H1 (cell line): ENCODE results near the gene FAM228B. TPM values are rescaled to one million over a fixed set of nuclear protein-coding genes. Genes with fewer than 3 reads are reported as not detected.

Source experiments
- CTCF ChIA-PET: fragments of 300-600 bp; sonication (Branson Sonifier 250); formaldehyde crosslinking; loops from one replicate; lab custom pipeline; 2021; ENCODE audit not compliant: partially characterized antibody; lab: Charles Lee
- POLR2A ChIA-PET: fragments of 300-600 bp; sonication (Branson Sonifier 250); formaldehyde crosslinking; loops from one replicate; lab custom pipeline; 2021; ENCODE audit warnings: inconsistent platforms; ENCODE audit not compliant: partially characterized antibody; lab: Charles Lee
- DNase-seq, 2 experiments: peaks; one replicate each; pipeline versions ENCODE4 v3.0.0 to v3.0.0-alpha.2; 2010 to 2022; ENCODE audit warnings: low spot score in 2 of 2, low read depth in 1 of 2, mixed read lengths in 1 of 2
- FAIRE-seq: peaks from 2 replicates; lab custom pipeline; 2011; peaks lifted over from hg19 to GRCh38; lab: Jason Lieb, UNC
- H2AFZ ChIP-seq: 2 replicates; pipeline ENCODE4 v1.8.1; 2012; ENCODE audit warnings: low read length, inconsistent platforms
- H2AK5ac ChIP-seq: 2 replicates; pipeline ENCODE4 v1.6.1; 2013; ENCODE audit warnings: low read depth, low read length
- H2BK120ac ChIP-seq: replicated peaks from 2 replicates; pipeline ENCODE3; 2013; ENCODE audit warnings: low read depth, low read length, inconsistent platforms
- H2BK12ac ChIP-seq: 2 replicates; pipeline ENCODE4 v1.6.1; 2013; ENCODE audit warnings: low read depth, low read length
- H2BK15ac ChIP-seq: 2 replicates; pipeline ENCODE4 v1.6.1; 2013; ENCODE audit warnings: low read length
- H2BK20ac ChIP-seq: 2 replicates; pipeline ENCODE4 v1.6.1; 2013; ENCODE audit warnings: low read length
- H2BK5ac ChIP-seq: 2 replicates; pipeline ENCODE4 v1.6.1; 2013; ENCODE audit warnings: low read depth, low read length
- H3K14ac ChIP-seq: 2 replicates; pipeline ENCODE4 v1.6.1; 2013; ENCODE audit warnings: inconsistent platforms; ENCODE audit not compliant: insufficient read length
- H3K18ac ChIP-seq: 2 replicates; pipeline ENCODE4 v1.6.1; 2013; ENCODE audit warnings: low read length; ENCODE audit errors: extremely low read depth
- H3K23ac ChIP-seq: 2 replicates; pipeline ENCODE4 v1.6.1; 2013; ENCODE audit warnings: inconsistent platforms; ENCODE audit not compliant: insufficient read length
- H3K23me2 ChIP-seq: 2 replicates; pipeline ENCODE4 v1.6.1; 2013; ENCODE audit warnings: low read depth, low read length
- H3K27ac ChIP-seq: 2 replicates; pipeline ENCODE4 v1.6.1; 2011; ENCODE audit warnings: low read depth, low read length, inconsistent platforms
- H3K27me3 ChIP-seq, 4 experiments: replicated peaks in 1 of 4; 1 replicate in 1 of 4; 2 replicates in 3 of 4; pipeline versions ENCODE4 v1.6.1 to v1.8.1; 2011 to 2013; ENCODE audit warnings: low read length in 3 of 4, mild to moderate bottlenecking in 3 of 4, inconsistent platforms in 2 of 4, mixed read lengths in 2 of 4, moderate library complexity in 1 of 4; ENCODE audit not compliant: control insufficient read depth in 3 of 4, insufficient read depth in 3 of 4; ENCODE audit errors: extremely low read depth in 1 of 4
- H3K36me3 ChIP-seq, 4 experiments: 2 replicates each; pipeline versions ENCODE4 v1.6.1 to v1.8.1; 2011 to 2013; ENCODE audit warnings: mild to moderate bottlenecking in 4 of 4, low read length in 3 of 4, moderate library complexity in 2 of 4, control low read depth in 1 of 4, inconsistent platforms in 1 of 4; ENCODE audit not compliant: insufficient read depth in 4 of 4, control insufficient read depth in 2 of 4
- H3K4ac ChIP-seq: replicated peaks from 2 replicates; pipeline ENCODE3; 2013; ENCODE audit warnings: low read length, low read depth, mixed read lengths, inconsistent platforms; ENCODE audit not compliant: insufficient read length
- H3K4me1 ChIP-seq, 4 experiments: replicated peaks in 1 of 4; 1 replicate in 1 of 4; 2 replicates in 3 of 4; pipeline versions ENCODE4 v1.6.1 to v1.8.1; 2011 to 2013; ENCODE audit warnings: low read length in 3 of 4, inconsistent platforms in 2 of 4, mixed read lengths in 1 of 4; ENCODE audit not compliant: insufficient read depth in 4 of 4, control insufficient read depth in 3 of 4
- H3K4me2 ChIP-seq, 2 experiments: 2 replicates each; pipeline versions ENCODE4 v1.6.1 to v1.8.1; 2011 to 2013; ENCODE audit warnings: low read depth in 2 of 2, low read length in 2 of 2, control low read depth in 1 of 2, inconsistent platforms in 1 of 2, mild to moderate bottlenecking in 1 of 2; ENCODE audit not compliant: insufficient read depth in 1 of 2
- H3K4me3 ChIP-seq, 4 experiments: fragments of 200-600, 300-600 bp in 1 of 4; sonication (generic), shearing (Covaris generic), sonication (Bioruptor Twin) in 1 of 4; 2 replicates each; pipeline versions ENCODE4 v1.5.1 to v1.8.1; 2011 to 2016; ENCODE audit warnings: low read length in 4 of 4, low read depth in 3 of 4, control low read depth in 2 of 4, inconsistent platforms in 2 of 4, mild to moderate bottlenecking in 2 of 4, mixed read lengths in 1 of 4, moderate library complexity in 1 of 4; ENCODE audit not compliant: insufficient read depth in 2 of 4; ENCODE audit errors: extremely low read depth in 1 of 4
- H3K56ac ChIP-seq: replicated peaks from 2 replicates; pipeline ENCODE3; 2013; ENCODE audit warnings: low read depth, mild to moderate bottlenecking, mixed read lengths, low read length, inconsistent platforms; ENCODE audit not compliant: insufficient read length
- H3K79me1 ChIP-seq: 2 replicates; pipeline ENCODE4 v1.6.1; 2013; ENCODE audit warnings: low read depth, low read length, control low read depth
- H3K79me2 ChIP-seq, 2 experiments: 2 replicates each; pipeline versions ENCODE4 v1.6.1 to v1.8.1; 2012 to 2013; ENCODE audit warnings: low read length in 2 of 2, mild to moderate bottlenecking in 2 of 2, inconsistent platforms in 1 of 2; ENCODE audit not compliant: insufficient read depth in 2 of 2, control insufficient read depth in 1 of 2
- H3K9ac ChIP-seq, 4 experiments: replicated peaks in 1 of 4; 1 replicate in 1 of 4; 2 replicates in 3 of 4; pipeline versions ENCODE4 v1.6.1 to v1.8.1; 2011 to 2013; ENCODE audit warnings: low read depth in 3 of 4, low read length in 3 of 4, control low read depth in 2 of 4, mild to moderate bottlenecking in 2 of 4, moderate library complexity in 2 of 4, inconsistent platforms in 1 of 4; ENCODE audit errors: extremely low read depth in 1 of 4
- H3K9me3 ChIP-seq, 2 experiments: 2 replicates each; pipeline versions ENCODE4 v1.6.1 to v1.8.1; 2012 to 2013; ENCODE audit warnings: mild to moderate bottlenecking in 2 of 2, moderate library complexity in 2 of 2, control low read depth in 1 of 2, inconsistent platforms in 1 of 2, low read depth in 1 of 2, low read length in 1 of 2, mixed read lengths in 1 of 2; ENCODE audit not compliant: insufficient read depth in 2 of 2
- H4K20me1 ChIP-seq, 2 experiments: replicated peaks in 1 of 2; 2 replicates each; pipeline versions ENCODE3 to v1.8.1; 2011 to 2013; ENCODE audit warnings: inconsistent platforms in 2 of 2, low read length in 2 of 2, mild to moderate bottlenecking in 1 of 2; ENCODE audit not compliant: insufficient read depth in 2 of 2, control insufficient read depth in 1 of 2
- H4K5ac ChIP-seq: 2 replicates; pipeline ENCODE4 v1.6.1; 2013; ENCODE audit warnings: low read length, low read depth, mixed read lengths, inconsistent platforms; ENCODE audit not compliant: insufficient read length
- H4K8ac ChIP-seq: 2 replicates; pipeline ENCODE4 v1.8.0; 2013; ENCODE audit warnings: mild to moderate bottlenecking, moderate library complexity, low read length, inconsistent platforms; ENCODE audit not compliant: insufficient read depth; ENCODE audit errors: extremely low read depth
- H4K91ac ChIP-seq: replicated peaks from 2 replicates; pipeline ENCODE3; 2013; ENCODE audit warnings: low read length, mixed read lengths, inconsistent platforms; ENCODE audit not compliant: insufficient read length
- ASH2L ChIP-seq: fragments of 200-600, 300-600 bp; sonication (generic); IDR thresholded peaks from one replicate; pipeline ENCODE4 v1.7.1; 2017; ENCODE audit warnings: low read length
- CHD2 ChIP-seq: IDR thresholded peaks from 2 replicates; pipeline ENCODE4 v1.6.1; 2012; ENCODE audit warnings: low read length, improper control_type of control experiment
- GTF2F1 ChIP-seq: IDR thresholded peaks from 2 replicates; pipeline ENCODE4 v1.6.1; 2012; ENCODE audit warnings: low read depth, low read length, improper control_type of control experiment, borderline replicate concordance
- PHF8 ChIP-seq: fragments of 200-600 bp; sonication (generic); conservative IDR thresholded peaks from 2 replicates; pipeline ENCODE4 v1.7.1; 2012; ENCODE audit warnings: low read depth, mild to moderate bottlenecking, inconsistent platforms, low read length, moderate library complexity
- RAD21 ChIP-seq, 2 experiments: IDR thresholded peaks in 1 of 2; conservative IDR thresholded peaks in 1 of 2; 2 replicates each; pipeline ENCODE4 v1.6.1; 2011; ENCODE audit warnings: low read depth in 2 of 2, low read length in 2 of 2, improper control_type of control experiment in 1 of 2, inconsistent platforms in 1 of 2, mild to moderate bottlenecking in 1 of 2, moderate library complexity in 1 of 2
- RBBP5 ChIP-seq: IDR thresholded peaks from 2 replicates; pipeline ENCODE4 v1.7.1; 2012; ENCODE audit warnings: low read depth, mild to moderate bottlenecking, inconsistent platforms, low read length, moderate library complexity, borderline replicate concordance
- SP2 ChIP-seq: IDR thresholded peaks from 2 replicates; pipeline ENCODE4 v1.6.1; 2012; ENCODE audit warnings: mild to moderate bottlenecking, low read length, inconsistent platforms
- WGBS, 2 experiments: shearing (Covaris generic) in 1 of 2; methylation state at CpG; one replicate each; pipeline versions ENCODE4 v1.1.6 to v1.1.7; 2013 to 2015; ENCODE audit warnings: low lambda C conversion rate in 2 of 2, mixed read lengths in 2 of 2, inconsistent platforms in 1 of 2, low coverage in 1 of 2, missing lambda C conversion rate in 1 of 2; ENCODE audit not compliant: insufficient replicate concordance in 2 of 2, insufficient coverage in 1 of 2, insufficient read length in 1 of 2; ENCODE audit errors: extremely low coverage in 1 of 2, missing lambda C conversion rate in 1 of 2; 5-methylcytosine and 5-hydroxymethylcytosine counted together
- polyA plus RNA-seq, 7 experiments: library from polyadenylated mRNA; depleted of rRNA in 3 of 7; stranded (reverse) in 5 of 7; unstranded in 2 of 7; fragments of >200 nt in 5 of 7; fragments of 200-250 nt in 2 of 7; gene quantifications; 1 replicate in 5 of 7; 2 replicates in 1 of 7; 4 replicates in 1 of 7; pipeline versions ENCODE4 v1.2.1 to v1.2.3, GENCODE V29; 2011 to 2013; ENCODE audit warnings: missing spikeins in 2 of 7, mixed read lengths in 2 of 7
- total RNA-seq: library from RNA; stranded (reverse); fragmentation: NEBNext Ultra II Directional; extraction: Animal tissue kit (Norgen Biotek cat#: 25700); gene quantifications from 2 replicates; pipeline ENCODE4 v1.2.1, GENCODE V29; 2021

Gene FAM228B
- total and polyA plus RNA-seq, 2 of the 8 experiments (the other 6 are each of a cell fraction or from before 2014, with no cell fraction given): 1.4 to 3.2 TPM

DNA sequence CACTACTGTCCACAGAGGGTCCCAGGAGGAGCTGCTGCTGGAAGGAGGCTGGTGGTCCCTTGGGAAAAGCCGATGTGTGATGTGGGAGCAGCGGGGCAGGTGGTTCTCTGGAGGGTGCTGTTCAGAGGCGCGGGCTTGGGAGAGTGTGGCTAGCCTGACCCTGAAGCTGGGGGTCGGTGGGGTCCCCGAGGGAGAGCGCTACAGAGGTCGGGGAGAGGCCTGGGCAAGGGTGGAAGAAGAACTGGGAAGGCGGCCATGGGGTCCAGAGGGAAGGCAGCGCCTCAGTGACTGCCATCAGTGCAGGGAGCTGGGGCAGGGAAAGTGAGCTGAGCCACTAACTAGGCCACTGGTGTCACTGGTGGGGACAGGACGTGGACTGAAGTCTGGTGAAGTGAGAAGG is 84.1 kb downstream of the FAM228B start:
- CTCF ChIA-PET: interaction anchor here (1.3 to 1.4 kb wide), 2 partner anchors 11 to 21 kb away, joined by 4 to 5 read pairs; no protein-coding TSS in a partner anchor

More for the DNA sequence above, 84.1 kb downstream of the FAM228B start:
- Histone ChIP-seq H4K20me1 (no peaks in the 10 kb centered on the region), H3K36me3 (no peaks in the 10 kb centered on the region), H3K9ac (no peak overlapping the region), H3K4me2 (no peak overlapping the region), H4K91ac (no peak overlapping the region), H3K23me2 (no peaks in the 10 kb centered on the region), H2BK5ac (no peak overlapping the region), H3K27ac (no peak overlapping the region), H3K79me1 (no peaks in the 10 kb centered on the region), H2AFZ (no peak overlapping the region), H3K18ac (no peak overlapping the region), H3K14ac (no peak overlapping the region), H3K23ac (no peak overlapping the region), H3K27me3 (no peaks in the 10 kb centered on the region), H3K4me3 (no peak overlapping the region), H3K79me2 (no peaks in the 10 kb centered on the region), H4K5ac (no peak overlapping the region), H3K9me3 (no peaks in the 10 kb centered on the region), H2BK15ac (no peak overlapping the region), H3K56ac (no peak overlapping the region), H2AK5ac (no peak overlapping the region), H2BK20ac (no peak overlapping the region), H3K4me1 (no peaks in the 10 kb centered on the region; a peak in 1 of 7 replicates), H2BK120ac (no peak overlapping the region), H3K4ac (no peak overlapping the region), H4K8ac (0 out of 2 replicates have a peak overlapping the region, but pooled peaks have one; percentile 3), H2BK12ac (no peak overlapping the region)
- 90% methylated on average over 11 of the region's 11 CpGs; no CpG with 5 or more reads in 1 of the 2 experiments for WGBS, 2 experiments
- TF ChIP-seq ASH2L (no peak), CHD2 (no peak), RBBP5 (no peak), PHF8 (no peak), SP2 (no peak), GTF2F1 (no peak), RAD21 (IDR thresholded peaks at IDR 0.05 in 1 of 2, conservative IDR thresholded peaks at IDR 0.05 in 1 of 2; ENCODE audit: low read depth in 2 of 2, low read length in 2 of 2) (no peak)
- no peak for FAIRE-seq
- DNase-seq: no peak
- POLR2A ChIA-PET: no interaction called here
